Activated CD8-positive, alpha-beta memory T cell treated with anti-CD3 and anti-CD28 coated beads, Interleukin-2, amount 50 U/mL, for 4 hours (primary cell): ENCODE data around the gene DTNB.
"Not testable (repeated sequence)": the region's sequence is repeated elsewhere in the genome, so short reads cannot be mapped to it uniquely, and the experiment has no call there.

Experiments
- DNase-seq: peaks from one replicate; pipeline ENCODE4 v3.0.0-alpha.2; 2020

The DTNB gene

GRCh38 chr2:25682082-25682481 lies 8.7 kb upstream of the DTNB start:
- DNase-seq: no peak

DNA sequence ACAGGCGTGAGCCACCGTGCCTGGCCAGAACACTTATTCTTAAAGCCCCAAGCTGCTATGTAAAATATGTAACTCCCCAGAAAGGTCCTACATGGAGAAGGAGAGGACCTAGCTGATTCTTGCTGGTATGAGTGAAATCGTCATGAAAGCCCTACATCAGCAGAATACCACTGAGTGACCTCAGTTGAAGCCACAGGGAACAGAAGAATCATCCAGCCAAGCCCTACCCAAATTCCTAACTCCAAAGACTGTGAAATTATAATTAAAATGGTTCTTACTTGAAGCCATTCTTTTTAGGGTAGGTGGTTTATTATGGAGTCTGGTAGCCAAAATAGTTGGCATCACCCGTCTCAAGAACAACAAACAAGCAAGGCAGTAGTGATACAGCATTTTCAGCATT lies 4.5 kb upstream of the DTNB start:
- no peak for DNase-seq

DNA sequence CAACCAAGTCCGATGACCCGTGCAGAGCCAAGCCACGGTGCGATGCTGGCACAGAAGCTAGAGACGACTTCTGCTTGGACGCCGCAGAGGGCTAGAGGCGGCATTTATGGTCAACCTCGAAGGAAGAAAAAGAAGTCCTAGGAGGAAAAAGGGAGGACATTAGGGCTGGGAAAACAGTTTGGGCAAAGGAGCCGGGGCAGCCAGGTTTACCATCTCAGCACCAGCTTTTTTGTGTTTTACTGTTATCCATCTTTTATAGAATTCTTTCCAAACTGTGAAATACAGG lies 643 bp upstream of the DTNB start:
- no peak for DNase-seq

GRCh38 chr2:25672494-25673299 lies 680 bp downstream of the DTNB start:
- DNase-seq: peak; percentile 70

- no peak for DNase-seq
These were observed 1.8 kb downstream of the DTNB start for GRCh38 chr2:25671622-25672021.

GRCh38 chr2:25669520-25669919 lies 3.9 kb downstream of the DTNB start:
- DNase-seq: no peak

DNA sequence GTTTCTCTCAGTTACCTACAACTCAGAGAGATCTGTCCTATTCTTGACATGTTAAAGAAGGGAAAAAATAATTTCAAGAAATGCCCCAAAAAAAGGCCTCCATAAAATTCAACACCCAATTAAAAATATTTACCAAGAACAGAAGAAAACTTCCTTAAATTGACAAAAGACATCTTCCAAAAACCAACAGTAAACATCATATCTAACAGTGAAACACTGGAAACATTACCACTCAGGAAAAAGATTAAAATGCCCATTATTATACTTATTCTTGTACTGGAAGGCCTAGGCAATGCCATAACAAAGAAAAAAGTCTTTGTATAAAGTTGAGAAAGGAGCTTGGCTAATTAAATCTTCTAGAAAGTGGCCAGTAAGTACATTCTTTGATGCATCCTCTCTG lies 7.2 kb downstream of the DTNB start:
- no peak for DNase-seq

DNA sequence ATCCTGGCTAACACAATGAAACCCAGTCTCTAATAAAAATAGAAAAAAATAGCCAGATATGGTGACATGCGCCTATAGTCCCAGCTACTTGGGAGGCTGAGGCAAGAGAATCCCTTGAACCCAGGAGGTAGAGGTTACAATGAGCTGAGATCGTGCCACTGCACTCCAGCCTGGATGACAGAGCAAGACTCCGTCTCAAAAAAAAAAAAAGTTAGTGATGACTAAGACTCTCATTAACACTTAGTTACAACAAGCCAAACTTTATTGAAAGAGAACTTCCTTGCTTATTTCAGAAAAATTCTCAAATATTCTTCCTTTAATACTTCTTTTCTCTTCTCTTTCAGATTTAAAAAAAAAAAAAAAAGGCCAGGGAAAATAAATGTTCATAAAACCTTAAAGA lies 7.9 kb downstream of the DTNB start:
- DNase-seq: not testable (repeated sequence)

GRCh38 chr2:25664965-25665307 lies 8.4 kb downstream of the DTNB start:
- no peak for DNase-seq

- no peak for DNase-seq
These were observed 9.0 kb downstream of the DTNB start for GRCh38 chr2:25664183-25664964.

GRCh38 chr2:25655316-25655715 lies 18.1 kb downstream of the DTNB start:
- DNase-seq: no peak

DNA sequence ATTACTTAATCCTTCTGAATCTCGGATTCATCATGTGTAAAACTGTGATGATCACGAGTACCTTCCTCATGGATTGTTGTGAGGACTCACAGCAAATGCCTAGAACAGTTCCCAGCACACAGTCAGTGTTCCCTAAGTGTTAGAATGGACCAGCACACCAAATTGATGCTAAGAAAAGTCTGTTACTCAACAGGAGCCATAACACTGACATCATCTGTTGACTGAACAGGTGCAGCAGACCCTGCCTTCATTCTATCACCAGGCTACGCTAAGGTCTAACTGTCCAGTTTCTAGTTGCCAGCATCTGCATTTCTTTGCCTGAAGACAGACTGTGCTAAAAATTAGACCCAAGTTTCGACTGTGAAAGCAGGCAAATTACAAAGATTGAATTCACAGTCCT lies 18.6 kb downstream of the DTNB start:
- no peak for DNase-seq

DNA sequence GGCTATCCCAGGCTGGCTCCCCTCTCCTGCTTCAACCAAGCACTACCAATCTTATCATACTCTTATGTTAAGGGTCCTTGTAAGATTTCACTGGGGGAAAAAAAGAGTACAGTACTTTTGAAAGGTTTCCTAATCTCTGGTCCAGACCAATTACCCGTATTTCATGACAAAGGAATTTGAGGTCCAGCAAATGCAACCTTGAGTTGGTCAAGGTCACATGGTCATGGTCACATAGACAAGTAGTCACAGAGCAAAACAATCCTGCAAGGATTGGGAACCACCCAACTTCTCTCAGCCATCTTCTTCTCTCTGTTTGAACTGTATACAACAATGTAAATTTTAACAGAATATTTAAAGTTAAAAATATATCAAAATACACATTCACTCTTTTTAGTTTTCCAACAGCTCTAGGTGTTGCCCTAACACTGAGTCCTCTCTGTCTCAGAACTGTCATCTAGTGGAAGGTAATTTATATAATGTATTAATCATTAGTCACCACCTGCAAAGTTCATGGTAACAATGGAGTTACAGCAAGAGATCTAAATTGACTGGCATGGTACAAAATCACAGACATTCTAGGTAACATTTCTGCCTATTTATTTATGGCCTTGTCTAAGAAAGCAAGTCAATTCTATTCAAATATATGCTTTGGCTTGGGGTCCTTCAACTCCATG lies 21.5 kb downstream of the DTNB start:
- no peak for DNase-seq

DNA sequence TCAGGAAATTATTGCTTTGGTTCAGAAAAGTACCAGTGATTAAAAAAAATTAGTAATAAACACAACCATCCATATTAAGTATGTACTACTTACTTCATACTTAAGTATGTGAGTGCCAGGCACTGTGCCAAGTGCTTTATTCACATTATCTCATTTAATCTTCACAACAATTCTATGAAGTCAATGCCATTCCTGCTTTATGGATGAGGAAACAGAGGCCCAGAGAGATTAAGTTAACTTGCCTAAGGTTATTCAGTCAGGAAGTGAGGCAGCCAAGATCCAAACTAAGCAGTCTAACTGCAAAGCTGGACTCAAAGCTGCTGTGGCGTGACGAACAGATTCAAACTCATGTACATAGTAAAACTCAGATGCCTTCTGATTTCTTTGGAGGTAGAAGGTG lies 22.3 kb downstream of the DTNB start:
- no peak for DNase-seq

DNA sequence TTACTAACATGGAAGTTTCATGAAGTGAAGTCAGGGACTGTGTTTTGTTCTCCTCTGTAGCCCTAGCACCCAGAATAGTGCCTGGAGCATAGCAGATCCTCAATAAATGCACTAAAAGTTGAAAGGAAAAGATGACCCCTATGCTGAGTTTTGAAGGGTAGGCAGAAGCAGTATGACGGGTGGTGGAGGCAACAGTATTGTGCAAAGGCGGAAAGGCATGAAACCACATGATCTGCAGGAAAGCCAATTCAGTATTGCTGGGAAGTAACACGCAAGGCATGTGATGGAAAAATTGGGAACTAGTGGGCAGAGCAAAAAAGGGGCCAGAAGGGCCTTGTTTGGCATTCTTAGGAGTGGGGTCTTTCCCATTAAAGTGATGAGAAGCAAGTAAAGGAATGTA lies 23.1 kb downstream of the DTNB start:
- no peak for DNase-seq

- no peak for DNase-seq
These were observed 23.6 kb downstream of the DTNB start for GRCh38 chr2:25649786-25650185.

GRCh38 chr2:25642298-25642697 lies 31.1 kb downstream of the DTNB start:
- DNase-seq: no peak

DNA sequence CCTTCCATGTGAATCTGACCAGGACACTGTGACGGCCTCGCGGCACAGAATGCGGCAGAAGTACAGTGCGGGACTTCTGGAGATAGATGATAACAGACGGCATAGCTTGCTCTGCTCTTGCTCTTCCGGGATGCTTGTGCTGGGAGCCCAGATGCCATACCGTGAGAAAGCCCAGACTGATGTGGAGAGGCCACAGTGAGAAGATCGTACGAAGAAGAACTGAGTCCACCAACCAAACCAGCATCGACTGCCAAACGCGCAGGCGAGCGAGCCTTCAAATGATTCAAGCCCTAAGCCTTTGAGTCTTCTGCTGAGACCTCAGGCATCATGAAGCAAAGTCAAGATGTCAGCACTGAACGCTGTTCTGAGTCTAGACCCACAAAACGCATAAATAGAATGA lies 33.7 kb downstream of the DTNB start:
- no peak for DNase-seq

GRCh38 chr2:25639131-25639530 lies 34.2 kb downstream of the DTNB start:
- no peak for DNase-seq

- DNase-seq: no peak
These were observed 37.6 kb downstream of the DTNB start for GRCh38 chr2:25635797-25636196.

GRCh38 chr2:25633801-25634200 lies 39.6 kb downstream of the DTNB start:
- not testable (repeated sequence) for DNase-seq

GRCh38 chr2:25632396-25632795 lies 41.0 kb downstream of the DTNB start:
- DNase-seq: no peak

DNA sequence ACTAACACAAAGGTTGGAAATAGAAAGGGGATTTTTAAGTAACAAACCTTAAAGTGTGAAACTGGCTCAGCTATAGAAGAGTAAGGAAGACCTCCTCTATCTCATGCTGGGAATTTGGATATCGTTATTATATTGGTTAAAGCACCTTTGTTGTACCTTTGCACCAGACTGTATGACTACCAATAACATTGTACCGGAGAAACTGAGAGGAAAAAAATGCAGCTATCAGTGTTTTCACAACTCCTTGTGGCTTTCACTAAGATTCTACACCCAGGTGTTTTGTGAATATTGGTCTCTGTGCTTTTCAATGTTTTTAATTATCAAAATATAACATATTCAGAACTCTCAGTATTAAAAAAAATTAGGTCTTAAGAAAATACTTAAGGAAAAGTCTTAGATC lies 48.7 kb downstream of the DTNB start:
- no peak for DNase-seq

DNA sequence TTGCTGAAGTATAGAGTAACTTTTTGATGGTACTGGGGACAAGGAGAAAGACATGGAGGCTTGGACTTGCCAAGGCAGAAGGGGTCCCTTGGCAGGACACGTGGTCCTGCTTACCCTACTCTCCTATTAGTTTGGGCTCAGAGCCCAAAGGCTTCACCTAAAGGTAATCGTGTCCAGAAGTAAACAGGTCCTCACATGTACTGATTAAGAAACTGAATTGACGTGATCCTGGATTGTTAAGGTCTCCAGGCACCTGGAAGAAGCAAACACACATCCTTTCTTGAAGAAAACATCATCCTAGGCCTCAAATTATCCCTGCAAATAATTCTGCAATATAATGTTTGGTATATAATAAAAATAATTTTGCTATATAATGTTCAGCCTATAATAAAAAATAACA lies 50.0 kb downstream of the DTNB start:
- no peak for DNase-seq
